Stimulated activated CD4-positive, alpha-beta T cell treated with anti-CD3 and anti-CD28 coated beads, Interleukin-15, amount 100 ng/mL, for 24 hours (primary cell): ENCODE data around the gene ZMYM4.
"Not testable (repeated sequence)": the region's sequence is repeated elsewhere in the genome, so short reads cannot be mapped to it uniquely, and the experiment has no call there.

Source experiments
- DNase-seq: peaks from one replicate; pipeline ENCODE4 v3.0.0-alpha.2; 2020

ZMYM4 gene

GRCh38 chr1:35331618-35332017 is 63.1 kb downstream of the ZMYM4 start:
- DNase-seq, result not testable (repeated sequence)

GRCh38 chr1:35334485-35334884 is 66.0 kb downstream of the ZMYM4 start:
- DNase-seq, result no peak

- DNase-seq, result no peak
Observed at GRCh38 chr1:35340519-35340918, 72.0 kb downstream of the ZMYM4 start.

- DNase-seq, result no peak
Observed at GRCh38 chr1:35345439-35345981, 77.0 kb downstream of the ZMYM4 start.

- DNase-seq, result no peak
Observed at GRCh38 chr1:35350872-35351271, 82.4 kb downstream of the ZMYM4 start.

GRCh38 chr1:35359995-35360394 is 91.5 kb downstream of the ZMYM4 start:
- DNase-seq, result no peak

- DNase-seq, result no peak
Observed at GRCh38 chr1:35361638-35362037, 93.1 kb downstream of the ZMYM4 start.

- DNase-seq, result no peak
Observed at GRCh38 chr1:35364741-35365140, 96.2 kb downstream of the ZMYM4 start.

GRCh38 chr1:35367914-35368313 is 99.4 kb downstream of the ZMYM4 start:
- no peak for DNase-seq

- no peak for DNase-seq
Observed at GRCh38 chr1:35369922-35370671, 101.6 kb downstream of the ZMYM4 start.

- DNase-seq, result no peak
Observed at GRCh38 chr1:35371506-35371905, 103.0 kb downstream of the ZMYM4 start.

GRCh38 chr1:35377555-35377954 is 109.0 kb downstream of the ZMYM4 start:
- DNase-seq, result no peak

GRCh38 chr1:35379317-35380000 is 111.0 kb downstream of the ZMYM4 start:
- DNase-seq, result no peak

GRCh38 chr1:35380111-35380510 is 111.6 kb downstream of the ZMYM4 start:
- DNase-seq, result not testable (repeated sequence)

- no peak for DNase-seq
Observed at GRCh38 chr1:35382107-35382506, 113.6 kb downstream of the ZMYM4 start.

GRCh38 chr1:35386290-35386689 is 117.8 kb downstream of the ZMYM4 start:
- DNase-seq, result no peak

- no peak for DNase-seq
Observed at GRCh38 chr1:35386959-35387358, 118.5 kb downstream of the ZMYM4 start.

- no peak for DNase-seq
Observed at GRCh38 chr1:35390600-35391494, 122.3 kb downstream of the ZMYM4 start.

- no peak for DNase-seq
Observed at GRCh38 chr1:35394386-35394785, 125.9 kb downstream of the ZMYM4 start.

GRCh38 chr1:35398739-35399138 is 130.2 kb downstream of the ZMYM4 start:
- DNase-seq, result no peak

GRCh38 chr1:35401049-35401448 is 132.5 kb downstream of the ZMYM4 start:
- no peak for DNase-seq

GRCh38 chr1:35406103-35406502 is 137.6 kb downstream of the ZMYM4 start:
- DNase-seq, result no peak

- DNase-seq, result no peak
Observed at GRCh38 chr1:35407743-35408142, 139.2 kb downstream of the ZMYM4 start.
